Neural cell (in vitro differentiated cells): Measurements from ENCODE around the gene LYZ.

Experiments
- EP300 ChIP-seq: fragments of 450-650 bp; conservative IDR thresholded peaks from 2 replicates; pipeline ENCODE4 v1.6.1; 2014; ENCODE audit warnings: antibody characterized with exemption, mild to moderate bottlenecking, moderate library complexity; ENCODE audit not compliant: poor library complexity, severe bottlenecking
- EZH2 ChIP-seq: fragments of 200-600, 300-800 bp; shearing (Covaris generic), sonication (generic); IDR thresholded peaks from 2 replicates; pipeline ENCODE4 v1.6.1; 2014; ENCODE audit warnings: antibody characterized with exemption, low read length, borderline replicate concordance, mild to moderate bottlenecking; ENCODE audit not compliant: insufficient read depth, poor library complexity, severe bottlenecking
- MXI1 ChIP-seq: fragments of 450-650 bp; conservative IDR thresholded peaks from 2 replicates; pipeline ENCODE4 v1.6.1; 2014; ENCODE audit warnings: antibody characterized with exemption, mild to moderate bottlenecking; ENCODE audit not compliant: poor library complexity, severe bottlenecking
- POLR2AphosphoS5 ChIP-seq: IDR thresholded peaks from 2 replicates; pipeline ENCODE4 v1.6.1; 2012
- RAD21 ChIP-seq: fragments of 450-650 bp; conservative IDR thresholded peaks from 2 replicates; pipeline ENCODE4 v1.6.1; 2014; ENCODE audit warnings: antibody characterized with exemption, mild to moderate bottlenecking, moderate library complexity
- SMC3 ChIP-seq: fragments of 450-650 bp; conservative IDR thresholded peaks from 2 replicates; pipeline ENCODE4 v1.6.1; 2014; ENCODE audit warnings: antibody characterized with exemption, mild to moderate bottlenecking, moderate library complexity; ENCODE audit not compliant: poor library complexity
- TAF1 ChIP-seq: IDR thresholded peaks from 2 replicates; pipeline ENCODE4 v1.6.1; 2012; ENCODE audit warnings: low read depth
- TF ChIP-seq, protein P1 (sequence below): fragments of 450-650 bp; IDR thresholded peaks from 2 replicates; pipeline ENCODE4 v1.5.1; 2014; ENCODE audit warnings: antibody characterized with exemption, mild to moderate bottlenecking, moderate library complexity; ENCODE audit not compliant: poor library complexity, severe bottlenecking
- TF ChIP-seq, protein P2 (sequence below): IDR thresholded peaks from 2 replicates; pipeline ENCODE4 v1.6.1; 2012; ENCODE audit warnings: borderline replicate concordance

DNA sequence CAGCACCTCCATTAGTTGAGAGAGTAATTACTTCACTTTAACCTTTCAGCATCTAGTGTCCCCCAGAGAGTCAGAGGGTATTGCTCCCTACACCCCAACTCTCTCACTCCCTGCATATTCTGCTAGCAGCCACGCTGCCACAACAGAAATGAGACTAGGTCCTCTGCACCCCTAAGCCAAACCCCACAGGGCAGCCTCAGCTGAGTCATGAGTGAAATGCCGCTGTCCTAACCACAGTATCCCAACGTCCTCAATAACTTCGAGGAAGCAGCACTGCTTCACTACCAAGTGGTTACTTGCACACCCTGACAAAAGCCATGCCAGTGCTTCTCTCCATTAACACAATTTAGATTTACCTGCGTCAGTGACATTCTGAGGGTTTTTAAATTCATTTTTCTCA lies 6.9 kb upstream of the LYZ start:
- no peak for TF ChIP-seq EP300
- no peak for TF ChIP-seq MXI1
- TF ChIP-seq, protein P1, sequence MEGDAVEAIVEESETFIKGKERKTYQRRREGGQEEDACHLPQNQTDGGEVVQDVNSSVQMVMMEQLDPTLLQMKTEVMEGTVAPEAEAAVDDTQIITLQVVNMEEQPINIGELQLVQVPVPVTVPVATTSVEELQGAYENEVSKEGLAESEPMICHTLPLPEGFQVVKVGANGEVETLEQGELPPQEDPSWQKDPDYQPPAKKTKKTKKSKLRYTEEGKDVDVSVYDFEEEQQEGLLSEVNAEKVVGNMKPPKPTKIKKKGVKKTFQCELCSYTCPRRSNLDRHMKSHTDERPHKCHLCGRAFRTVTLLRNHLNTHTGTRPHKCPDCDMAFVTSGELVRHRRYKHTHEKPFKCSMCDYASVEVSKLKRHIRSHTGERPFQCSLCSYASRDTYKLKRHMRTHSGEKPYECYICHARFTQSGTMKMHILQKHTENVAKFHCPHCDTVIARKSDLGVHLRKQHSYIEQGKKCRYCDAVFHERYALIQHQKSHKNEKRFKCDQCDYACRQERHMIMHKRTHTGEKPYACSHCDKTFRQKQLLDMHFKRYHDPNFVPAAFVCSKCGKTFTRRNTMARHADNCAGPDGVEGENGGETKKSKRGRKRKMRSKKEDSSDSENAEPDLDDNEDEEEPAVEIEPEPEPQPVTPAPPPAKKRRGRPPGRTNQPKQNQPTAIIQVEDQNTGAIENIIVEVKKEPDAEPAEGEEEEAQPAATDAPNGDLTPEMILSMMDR: no peak
- TF ChIP-seq TAF1: no peak
- TF ChIP-seq POLR2AphosphoS5: no peak
- no peak for TF ChIP-seq RAD21
- TF ChIP-seq SMC3: no peak
- TF ChIP-seq EZH2: no peak
- TF ChIP-seq, protein P2, sequence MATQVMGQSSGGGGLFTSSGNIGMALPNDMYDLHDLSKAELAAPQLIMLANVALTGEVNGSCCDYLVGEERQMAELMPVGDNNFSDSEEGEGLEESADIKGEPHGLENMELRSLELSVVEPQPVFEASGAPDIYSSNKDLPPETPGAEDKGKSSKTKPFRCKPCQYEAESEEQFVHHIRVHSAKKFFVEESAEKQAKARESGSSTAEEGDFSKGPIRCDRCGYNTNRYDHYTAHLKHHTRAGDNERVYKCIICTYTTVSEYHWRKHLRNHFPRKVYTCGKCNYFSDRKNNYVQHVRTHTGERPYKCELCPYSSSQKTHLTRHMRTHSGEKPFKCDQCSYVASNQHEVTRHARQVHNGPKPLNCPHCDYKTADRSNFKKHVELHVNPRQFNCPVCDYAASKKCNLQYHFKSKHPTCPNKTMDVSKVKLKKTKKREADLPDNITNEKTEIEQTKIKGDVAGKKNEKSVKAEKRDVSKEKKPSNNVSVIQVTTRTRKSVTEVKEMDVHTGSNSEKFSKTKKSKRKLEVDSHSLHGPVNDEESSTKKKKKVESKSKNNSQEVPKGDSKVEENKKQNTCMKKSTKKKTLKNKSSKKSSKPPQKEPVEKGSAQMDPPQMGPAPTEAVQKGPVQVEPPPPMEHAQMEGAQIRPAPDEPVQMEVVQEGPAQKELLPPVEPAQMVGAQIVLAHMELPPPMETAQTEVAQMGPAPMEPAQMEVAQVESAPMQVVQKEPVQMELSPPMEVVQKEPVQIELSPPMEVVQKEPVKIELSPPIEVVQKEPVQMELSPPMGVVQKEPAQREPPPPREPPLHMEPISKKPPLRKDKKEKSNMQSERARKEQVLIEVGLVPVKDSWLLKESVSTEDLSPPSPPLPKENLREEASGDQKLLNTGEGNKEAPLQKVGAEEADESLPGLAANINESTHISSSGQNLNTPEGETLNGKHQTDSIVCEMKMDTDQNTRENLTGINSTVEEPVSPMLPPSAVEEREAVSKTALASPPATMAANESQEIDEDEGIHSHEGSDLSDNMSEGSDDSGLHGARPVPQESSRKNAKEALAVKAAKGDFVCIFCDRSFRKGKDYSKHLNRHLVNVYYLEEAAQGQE: no peak
